ENCODE data around the gene SMIM44.
A peak's percentile ranks its signal among the peaks of the same experiment; 100 is the strongest.

Gene SMIM44

GRCh38 chr19:3500429-3501101 lies 17.3 kb upstream of the SMIM44 start, which contains the start of gene DOHH:
Gene DOHH, minus strand, starts transcription at chr19:3500674. Its CDS starts 3,860 bp downstream, at chr19:3496814.
- peak; percentile 97 for DNase-seq (ENCODE audit: low spot score)

GRCh38 chr19:3499738-3500428 lies 16.6 kb upstream of the SMIM44 start:
- DNase-seq (ENCODE audit: low spot score): no peak

- DNase-seq (ENCODE audit: low spot score): no peak
Measured at GRCh38 chr19:3497757-3498520, 14.7 kb upstream of the SMIM44 start.

- no peak for DNase-seq (ENCODE audit: low spot score)
Measured at GRCh38 chr19:3496392-3497273, 13.4 kb upstream of the SMIM44 start.

GRCh38 chr19:3494559-3494958 lies 11.3 kb upstream of the SMIM44 start:
- no peak for DNase-seq (ENCODE audit: low spot score)

- peak; percentile 46 for DNase-seq (ENCODE audit: low spot score)
Measured at GRCh38 chr19:3494051-3494450, 10.8 kb upstream of the SMIM44 start.

- no peak for DNase-seq (ENCODE audit: low spot score)
Measured at GRCh38 chr19:3493651-3494050, 10.4 kb upstream of the SMIM44 start.

GRCh38 chr19:3492919-3493318 lies 9.7 kb upstream of the SMIM44 start:
- DNase-seq (ENCODE audit: low spot score): no peak

- DNase-seq (ENCODE audit: low spot score): no peak
Measured at GRCh38 chr19:3492131-3492839, 9.0 kb upstream of the SMIM44 start.

GRCh38 chr19:3491396-3492119 lies 8.3 kb upstream of the SMIM44 start:
- no peak for DNase-seq (ENCODE audit: low spot score)

- DNase-seq (ENCODE audit: low spot score): no peak
Measured at GRCh38 chr19:3482507-3483225, 575 bp downstream of the SMIM44 start.

GRCh38 chr19:3481241-3482090 lies 1.8 kb downstream of the SMIM44 start:
- DNase-seq (ENCODE audit: low spot score): no peak

- peak; percentile 41 for DNase-seq (ENCODE audit: low spot score)
Measured at GRCh38 chr19:3480383-3481091, 2.7 kb downstream of the SMIM44 start, which contains the start of gene SMIM24. Gene SMIM24, minus strand, starts transcription at chr19:3480525. Its CDS starts 62 bp downstream, at chr19:3480463.

GRCh38 chr19:3479834-3480215 lies 3.4 kb downstream of the SMIM44 start:
- DNase-seq (ENCODE audit: low spot score): peak; percentile 61

- DNase-seq (ENCODE audit: low spot score): peak; percentile 84
Measured at GRCh38 chr19:3479177-3479833, 3.9 kb downstream of the SMIM44 start.

- peak; percentile 26 for DNase-seq (ENCODE audit: low spot score)
Measured at GRCh38 chr19:3478409-3479176, 4.6 kb downstream of the SMIM44 start.

GRCh38 chr19:3477951-3478350 lies 5.3 kb downstream of the SMIM44 start:
- DNase-seq (ENCODE audit: low spot score): no peak

Measured in germinal center (tissue), 1 donor.